ENCODE data around the gene PKN3. TPM values are rescaled to one million over a fixed set of nuclear protein-coding genes. Genes with fewer than 3 reads are reported as not detected.

The PKN3 gene
- total and polyA plus RNA-seq, 4 donors, result 0.61 to 4.2 (median 1.5) TPM

DNA sequence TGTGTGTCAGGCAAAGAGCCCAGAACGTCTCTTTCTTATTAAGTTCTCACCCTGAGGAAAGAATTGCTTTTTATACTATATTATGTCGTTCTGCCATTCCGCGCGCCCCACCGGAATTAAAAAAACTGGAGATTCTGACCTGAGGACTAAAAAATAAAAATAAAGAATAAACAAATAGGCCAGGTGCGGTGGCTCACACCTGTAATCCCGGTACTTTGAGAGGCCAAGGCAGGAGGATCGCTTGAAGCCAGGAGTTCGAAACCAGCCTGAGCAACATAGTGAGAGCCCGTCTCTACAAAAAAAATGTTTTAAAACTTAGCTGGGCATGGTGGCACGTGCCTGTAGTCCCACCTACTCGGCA is 45.0 kb upstream of the PKN3 start:
- H3K36me3 ChIP-seq (ENCODE audit: control insufficient read depth in 4 of 4, insufficient read depth in 3 of 4, low read depth in 1 of 4, low read length in 3 of 4), result no peaks in the 10 kb centered on the region
- no peaks in the 10 kb centered on the region for H3K9me3 ChIP-seq (ENCODE audit: control insufficient read depth in 4 of 4, low read length in 3 of 4)
- peak overlapping the region; percentile 96 to 97 for H3K27ac ChIP-seq (ENCODE audit: low read depth in 1 of 2, low read length in 2 of 2)
- peaks cover 0 to 4% (median 1%) of the 10 kb centered on the region in 4 donors for H3K4me1 ChIP-seq (ENCODE audit: control insufficient read depth in 4 of 4, insufficient read depth in 4 of 4, low read length in 3 of 4)
- no peak overlapping the region for H3K4me3 ChIP-seq (ENCODE audit: low read depth in 1 of 3, low read length in 3 of 3)
- WGBS, result 97% methylated on average over 13 of the region's 13 CpGs
- no peak for DNase-seq (ENCODE audit: low spot score)
- TF ChIP-seq NR2F2 (IDR thresholded peaks at IDR 0.05) (no peak), SP1 (IDR thresholded peaks at IDR 0.05) (no peak), TAF1 (conservative IDR thresholded peaks at IDR 0.05) (no peak), RXRA (IDR thresholded peaks at IDR 0.05) (no peak), HNF4G (IDR thresholded peaks at IDR 0.05) (no peak), JUND (IDR thresholded peaks at IDR 0.05) (no peak), GABPA (IDR thresholded peaks at IDR 0.05 in 1 of 2, conservative IDR thresholded peaks at IDR 0.05 in 1 of 2) (no peak), FOXA2 (IDR thresholded peaks at IDR 0.05) (no peak), YY1 (IDR thresholded peaks at IDR 0.05) (no peak)
- TF ChIP-seq, protein P1, sequence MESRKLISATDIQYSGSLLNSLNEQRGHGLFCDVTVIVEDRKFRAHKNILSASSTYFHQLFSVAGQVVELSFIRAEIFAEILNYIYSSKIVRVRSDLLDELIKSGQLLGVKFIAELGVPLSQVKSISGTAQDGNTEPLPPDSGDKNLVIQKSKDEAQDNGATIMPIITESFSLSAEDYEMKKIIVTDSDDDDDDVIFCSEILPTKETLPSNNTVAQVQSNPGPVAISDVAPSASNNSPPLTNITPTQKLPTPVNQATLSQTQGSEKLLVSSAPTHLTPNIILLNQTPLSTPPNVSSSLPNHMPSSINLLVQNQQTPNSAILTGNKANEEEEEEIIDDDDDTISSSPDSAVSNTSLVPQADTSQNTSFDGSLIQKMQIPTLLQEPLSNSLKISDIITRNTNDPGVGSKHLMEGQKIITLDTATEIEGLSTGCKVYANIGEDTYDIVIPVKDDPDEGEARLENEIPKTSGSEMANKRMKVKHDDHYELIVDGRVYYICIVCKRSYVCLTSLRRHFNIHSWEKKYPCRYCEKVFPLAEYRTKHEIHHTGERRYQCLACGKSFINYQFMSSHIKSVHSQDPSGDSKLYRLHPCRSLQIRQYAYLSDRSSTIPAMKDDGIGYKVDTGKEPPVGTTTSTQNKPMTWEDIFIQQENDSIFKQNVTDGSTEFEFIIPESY (IDR thresholded peaks at IDR 0.05), result no peak
- TF ChIP-seq, protein P2, sequence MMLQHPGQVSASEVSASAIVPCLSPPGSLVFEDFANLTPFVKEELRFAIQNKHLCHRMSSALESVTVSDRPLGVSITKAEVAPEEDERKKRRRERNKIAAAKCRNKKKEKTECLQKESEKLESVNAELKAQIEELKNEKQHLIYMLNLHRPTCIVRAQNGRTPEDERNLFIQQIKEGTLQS (IDR thresholded peaks at IDR 0.05), result no peak
- TF ChIP-seq, protein P3, sequence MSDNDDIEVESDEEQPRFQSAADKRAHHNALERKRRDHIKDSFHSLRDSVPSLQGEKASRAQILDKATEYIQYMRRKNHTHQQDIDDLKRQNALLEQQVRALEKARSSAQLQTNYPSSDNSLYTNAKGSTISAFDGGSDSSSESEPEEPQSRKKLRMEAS (IDR thresholded peaks at IDR 0.05), result no peak
- TF ChIP-seq, protein P4, sequence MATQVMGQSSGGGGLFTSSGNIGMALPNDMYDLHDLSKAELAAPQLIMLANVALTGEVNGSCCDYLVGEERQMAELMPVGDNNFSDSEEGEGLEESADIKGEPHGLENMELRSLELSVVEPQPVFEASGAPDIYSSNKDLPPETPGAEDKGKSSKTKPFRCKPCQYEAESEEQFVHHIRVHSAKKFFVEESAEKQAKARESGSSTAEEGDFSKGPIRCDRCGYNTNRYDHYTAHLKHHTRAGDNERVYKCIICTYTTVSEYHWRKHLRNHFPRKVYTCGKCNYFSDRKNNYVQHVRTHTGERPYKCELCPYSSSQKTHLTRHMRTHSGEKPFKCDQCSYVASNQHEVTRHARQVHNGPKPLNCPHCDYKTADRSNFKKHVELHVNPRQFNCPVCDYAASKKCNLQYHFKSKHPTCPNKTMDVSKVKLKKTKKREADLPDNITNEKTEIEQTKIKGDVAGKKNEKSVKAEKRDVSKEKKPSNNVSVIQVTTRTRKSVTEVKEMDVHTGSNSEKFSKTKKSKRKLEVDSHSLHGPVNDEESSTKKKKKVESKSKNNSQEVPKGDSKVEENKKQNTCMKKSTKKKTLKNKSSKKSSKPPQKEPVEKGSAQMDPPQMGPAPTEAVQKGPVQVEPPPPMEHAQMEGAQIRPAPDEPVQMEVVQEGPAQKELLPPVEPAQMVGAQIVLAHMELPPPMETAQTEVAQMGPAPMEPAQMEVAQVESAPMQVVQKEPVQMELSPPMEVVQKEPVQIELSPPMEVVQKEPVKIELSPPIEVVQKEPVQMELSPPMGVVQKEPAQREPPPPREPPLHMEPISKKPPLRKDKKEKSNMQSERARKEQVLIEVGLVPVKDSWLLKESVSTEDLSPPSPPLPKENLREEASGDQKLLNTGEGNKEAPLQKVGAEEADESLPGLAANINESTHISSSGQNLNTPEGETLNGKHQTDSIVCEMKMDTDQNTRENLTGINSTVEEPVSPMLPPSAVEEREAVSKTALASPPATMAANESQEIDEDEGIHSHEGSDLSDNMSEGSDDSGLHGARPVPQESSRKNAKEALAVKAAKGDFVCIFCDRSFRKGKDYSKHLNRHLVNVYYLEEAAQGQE (IDR thresholded peaks at IDR 0.05), result no peak
- H3K27me3 ChIP-seq (ENCODE audit: control insufficient read depth in 4 of 4, insufficient read depth in 4 of 4, low read length in 3 of 4), result no peaks in the 10 kb centered on the region
- H3K9ac ChIP-seq (ENCODE audit: low read depth in 1 of 2, low read length in 2 of 2), result peak overlapping the region; percentile 44 to 88

DNA sequence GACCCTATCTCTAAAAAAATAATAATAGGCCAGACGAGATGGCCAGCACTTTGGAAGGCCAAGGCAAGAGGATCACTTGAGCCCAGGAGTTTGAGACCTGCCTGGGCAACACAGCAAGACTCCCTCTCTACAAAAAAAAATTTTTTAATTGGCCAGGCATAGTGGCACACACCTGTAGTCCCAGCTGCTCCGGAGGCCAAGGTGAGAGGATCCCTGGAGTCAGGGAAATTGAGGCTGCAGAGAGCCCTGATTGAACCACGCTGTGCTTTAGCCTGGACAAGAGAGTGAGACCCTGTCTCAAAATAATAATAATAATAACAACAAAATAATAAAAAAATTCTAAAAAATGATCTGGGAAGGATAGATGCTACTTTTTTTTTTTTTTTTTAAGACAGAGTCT is 44.5 kb upstream of the PKN3 start:
- Histone ChIP-seq H3K27me3 (ENCODE audit: control insufficient read depth in 4 of 4, insufficient read depth in 4 of 4, low read length in 3 of 4) (no peaks in the 10 kb centered on the region), H3K9me3 (ENCODE audit: control insufficient read depth in 4 of 4, low read length in 3 of 4) (no peaks in the 10 kb centered on the region), H3K4me1 (ENCODE audit: control insufficient read depth in 4 of 4, insufficient read depth in 4 of 4, low read length in 3 of 4) (peaks cover 0 to 4% (median 1%) of the 10 kb centered on the region in 4 donors), H3K27ac (ENCODE audit: low read depth in 1 of 2, low read length in 2 of 2) (no peak overlapping the region), H3K4me3 (ENCODE audit: low read depth in 1 of 3, low read length in 3 of 3) (no peak overlapping the region), H3K9ac (ENCODE audit: low read depth in 1 of 2, low read length in 2 of 2) (no peak overlapping the region), H3K36me3 (ENCODE audit: control insufficient read depth in 4 of 4, insufficient read depth in 3 of 4, low read depth in 1 of 4, low read length in 3 of 4) (no peaks in the 10 kb centered on the region)
- DNase-seq (ENCODE audit: low spot score), result no peak
- TF ChIP-seq TAF1 (conservative IDR thresholded peaks at IDR 0.05), result no peak
- TF ChIP-seq GABPA (IDR thresholded peaks at IDR 0.05 in 1 of 2, conservative IDR thresholded peaks at IDR 0.05 in 1 of 2), result no peak
- no peak for TF ChIP-seq RAD21 (IDR thresholded peaks at IDR 0.05)
- TF ChIP-seq, protein P5, sequence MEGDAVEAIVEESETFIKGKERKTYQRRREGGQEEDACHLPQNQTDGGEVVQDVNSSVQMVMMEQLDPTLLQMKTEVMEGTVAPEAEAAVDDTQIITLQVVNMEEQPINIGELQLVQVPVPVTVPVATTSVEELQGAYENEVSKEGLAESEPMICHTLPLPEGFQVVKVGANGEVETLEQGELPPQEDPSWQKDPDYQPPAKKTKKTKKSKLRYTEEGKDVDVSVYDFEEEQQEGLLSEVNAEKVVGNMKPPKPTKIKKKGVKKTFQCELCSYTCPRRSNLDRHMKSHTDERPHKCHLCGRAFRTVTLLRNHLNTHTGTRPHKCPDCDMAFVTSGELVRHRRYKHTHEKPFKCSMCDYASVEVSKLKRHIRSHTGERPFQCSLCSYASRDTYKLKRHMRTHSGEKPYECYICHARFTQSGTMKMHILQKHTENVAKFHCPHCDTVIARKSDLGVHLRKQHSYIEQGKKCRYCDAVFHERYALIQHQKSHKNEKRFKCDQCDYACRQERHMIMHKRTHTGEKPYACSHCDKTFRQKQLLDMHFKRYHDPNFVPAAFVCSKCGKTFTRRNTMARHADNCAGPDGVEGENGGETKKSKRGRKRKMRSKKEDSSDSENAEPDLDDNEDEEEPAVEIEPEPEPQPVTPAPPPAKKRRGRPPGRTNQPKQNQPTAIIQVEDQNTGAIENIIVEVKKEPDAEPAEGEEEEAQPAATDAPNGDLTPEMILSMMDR (IDR thresholded peaks at IDR 0.05; ENCODE audit: low read depth, low read length, missing input control), result no peak
- TF ChIP-seq, protein P4 (IDR thresholded peaks at IDR 0.05), result no peak
- no peak for TF ChIP-seq FOXA1 (IDR thresholded peaks at IDR 0.05)
- no peak for TF ChIP-seq YY1 (IDR thresholded peaks at IDR 0.05)
- no peak for TF ChIP-seq SP1 (IDR thresholded peaks at IDR 0.05)
- TF ChIP-seq HNF4A (conservative IDR thresholded peaks at IDR 0.05), result no peak
- TF ChIP-seq NR2F2 (IDR thresholded peaks at IDR 0.05), result no peak
- TF ChIP-seq, protein P1 (IDR thresholded peaks at IDR 0.05), result no peak
- WGBS, result 97% methylated on average over 3 of the region's 3 CpGs

All from liver (tissue), 9 donors.